A549 (cell line): Measurements from ENCODE around the gene BCAS3. TPM values are rescaled to one million over a fixed set of nuclear protein-coding genes. Genes with fewer than 3 reads are reported as not detected.

Source experiments
- ATAC-seq, 2 experiments: fragments of 200-7000 bp in 1 of 2; fragments of >200 bp in 1 of 2; cut with Nextera tagmentation in 1 of 2; cut with Tn5 transposase in 1 of 2; 3 replicates each; pipeline versions ENCODE4 v1.8.0 to v1.9.1; 2018 to 2020; ENCODE audit warnings: mild to moderate bottlenecking in 1 of 2, moderate library complexity in 1 of 2
- CTCF ChIA-PET: fragments of 300-600 bp; sonication (Branson Sonifier 250); formaldehyde crosslinking; extraction: SDS; loops from one replicate; lab custom pipeline; 2021; ENCODE audit warnings: antibody characterized with exemption, inconsistent platforms; lab: Yijun Ruan, JAX
- POLR2A ChIA-PET: fragments of 350-600 bp; formaldehyde crosslinking; extraction: SDS; loops from one replicate; lab custom pipeline; 2021; ENCODE audit warnings: antibody characterized with exemption, inconsistent platforms; lab: Yijun Ruan, JAX
- DNase-seq, 2 experiments: peaks; one replicate each; pipeline versions ENCODE4 v3.0.0 to v3.0.0-alpha.2; 2011 to 2016; ENCODE audit warnings: low read depth in 1 of 2, low spot score in 1 of 2
- FAIRE-seq: peaks from 2 replicates; lab custom pipeline; 2011; peaks lifted over from hg19 to GRCh38; lab: Jason Lieb, UNC
- H3K27ac ChIP-seq, 2 experiments: fragments of >200 bp; sonication (Bioruptor Twin); formaldehyde crosslinking; 3 replicates each; pipeline ENCODE4 v1.5.1; 2016 to 2017
- H3K4me1 ChIP-seq: fragments of >200 bp; sonication (Bioruptor Twin); formaldehyde crosslinking; 3 replicates; pipeline ENCODE4 v1.6.1; 2016
- H3K4me2 ChIP-seq: fragments of >200 bp; sonication (Bioruptor Twin); formaldehyde crosslinking; 3 replicates; pipeline ENCODE4 v1.6.1; 2016
- H3K4me3 ChIP-seq: fragments of >200 bp; sonication (Bioruptor Twin); formaldehyde crosslinking; 3 replicates; pipeline ENCODE4 v1.5.1; 2016
- H3K9me3 ChIP-seq: fragments of >200 bp; sonication (Bioruptor Twin); formaldehyde crosslinking; 3 replicates; pipeline ENCODE4 v1.6.1; 2016
- ATOH8 ChIP-seq: fragments of 250-450 bp; sonication (Bioruptor Pico); IDR thresholded peaks from 2 replicates; pipeline ENCODE4 v1.5.0; 2020; ENCODE audit warnings: low read depth, mild to moderate bottlenecking, moderate library complexity
- CBX2 ChIP-seq: fragments of 200-600 bp; sonication (generic); IDR thresholded peaks from 2 replicates; pipeline ENCODE4 v1.6.1; 2016; ENCODE audit warnings: low read depth, mild to moderate bottlenecking, borderline replicate concordance
- CBX8 ChIP-seq: fragments of 200-600 bp; sonication (generic); IDR thresholded peaks from 2 replicates; pipeline ENCODE4 v1.6.1; 2016
- CHD2 ChIP-seq: fragments of 150-350 bp; IDR thresholded peaks from 2 replicates; pipeline ENCODE4 v1.6.1; 2014; ENCODE audit warnings: low read length; ENCODE audit not compliant: partially characterized antibody
- CTCF ChIP-seq: fragments of >200 bp; sonication (Bioruptor Twin); formaldehyde crosslinking; IDR thresholded peaks from 3 replicates; pipeline ENCODE4 v1.5.1; 2016
- EHF ChIP-seq: fragments of 250-450 bp; sonication (Bioruptor Pico); IDR thresholded peaks from 2 replicates; pipeline ENCODE4 v1.5.0; 2020; ENCODE audit warnings: mild to moderate bottlenecking
- EHMT2 ChIP-seq: fragments of 200-600 bp; sonication (generic); IDR thresholded peaks from 2 replicates; pipeline ENCODE4 v1.6.1; 2016; ENCODE audit warnings: antibody characterized with exemption, low read depth, mild to moderate bottlenecking, moderate library complexity
- FOXS1 ChIP-seq: fragments of 250-450 bp; sonication (Bioruptor Pico); IDR thresholded peaks from 2 replicates; pipeline ENCODE4 v1.5.0; 2020; ENCODE audit warnings: mild to moderate bottlenecking, moderate library complexity
- HDAC2 ChIP-seq: fragments of 200-600 bp; sonication (generic); IDR thresholded peaks from 2 replicates; pipeline ENCODE4 v1.6.1; 2016
- HES2 ChIP-seq: fragments of >200 bp; sonication (Bioruptor Twin); formaldehyde crosslinking; IDR thresholded peaks from 2 replicates; pipeline ENCODE4 v1.6.1; 2016
- HOXB5 ChIP-seq: fragments of 250-450 bp; sonication (Bioruptor Pico); IDR thresholded peaks from 2 replicates; pipeline ENCODE4 v1.5.0; 2020; ENCODE audit warnings: mild to moderate bottlenecking, moderate library complexity
- JUNB ChIP-seq: fragments of >200 bp; sonication (Bioruptor Twin); formaldehyde crosslinking; IDR thresholded peaks from 2 replicates; pipeline ENCODE4 v1.6.1; 2016
- MAX ChIP-seq: IDR thresholded peaks from 2 replicates; pipeline ENCODE4 v1.6.1; 2012
- MAZ ChIP-seq: fragments of 150-350 bp; IDR thresholded peaks from 2 replicates; pipeline ENCODE4 v1.6.1; 2014; ENCODE audit warnings: antibody characterized with exemption, low read depth, low read length, borderline replicate concordance
- MYC ChIP-seq: IDR thresholded peaks from 2 replicates; pipeline ENCODE4 v1.6.1; 2012; ENCODE audit warnings: mild to moderate bottlenecking, inconsistent platforms, low read length, improper control_type of control experiment, borderline replicate concordance
- NFE2L2 ChIP-seq: fragments of 150-350 bp; conservative IDR thresholded peaks from 2 replicates; pipeline ENCODE4 v1.6.1; 2014; ENCODE audit warnings: low read length
- PBX3 ChIP-seq: IDR thresholded peaks from 2 replicates; pipeline ENCODE4 v1.6.1; 2012
- POLR2A ChIP-seq: IDR thresholded peaks from 2 replicates; pipeline ENCODE4 v1.6.1; 2012; ENCODE audit warnings: mild to moderate bottlenecking, low read length
- POLR2AphosphoS2 ChIP-seq: conservative IDR thresholded peaks from 2 replicates; pipeline ENCODE4 v1.6.1; 2012; ENCODE audit warnings: low read length, improper control_type of control experiment, inconsistent platforms
- RFX5 ChIP-seq: fragments of 450-650 bp; IDR thresholded peaks from 2 replicates; pipeline ENCODE4 v1.7.1; 2014; ENCODE audit warnings: antibody characterized with exemption, mild to moderate bottlenecking, moderate library complexity
- USF2 ChIP-seq: fragments of 450-650 bp; IDR thresholded peaks from 2 replicates; pipeline ENCODE4 v1.6.1; 2014; ENCODE audit warnings: antibody characterized with exemption
- ZC3H11A ChIP-seq: fragments of 450-650 bp; IDR thresholded peaks from 2 replicates; pipeline ENCODE4 v1.6.1; 2014; ENCODE audit warnings: antibody characterized with exemption, mild to moderate bottlenecking
- ZNF302 ChIP-seq: fragments of 250-450 bp; sonication (Bioruptor Pico); IDR thresholded peaks from 2 replicates; pipeline ENCODE4 v1.9.0; 2021; ENCODE audit warnings: inconsistent platforms, mild to moderate bottlenecking, moderate library complexity
- ZSCAN20 ChIP-seq: fragments of 250-450 bp; sonication (Bioruptor Pico); IDR thresholded peaks from 2 replicates; pipeline ENCODE4 v1.8.0; 2022; ENCODE audit warnings: mild to moderate bottlenecking, moderate library complexity
- WGBS: methylation state at CpG from one replicate; pipeline ENCODE4 v1.1.6; 2017; ENCODE audit errors: missing lambda C conversion rate; 5-methylcytosine and 5-hydroxymethylcytosine counted together
- polyA plus RNA-seq, 4 experiments: library from polyadenylated mRNA; depleted of rRNA in 3 of 4; stranded (reverse); fragments of >200 nt; fragmentation: RNase III in 1 of 4; extraction: RNeasy Plus Mini Kit Qiagen cat#74134 plus additional on column Dnase treatment in 1 of 4; gene quantifications; 2 replicates in 3 of 4; 3 replicates in 1 of 4; pipeline ENCODE4 v1.2.3, GENCODE V29; 2011 to 2017

The BCAS3 gene
- polyA plus RNA-seq, 2 of the 4 experiments (the other 2 are of a cell fraction): 14.7 to 43.4 TPM

GRCh38 chr17:61284746-61285145, 607.1 kb downstream of the BCAS3 start:
- no peak for TF ChIP-seq CHD2
- TF ChIP-seq JUNB: no peak
- no peak for TF ChIP-seq NFE2L2
- no peak for TF ChIP-seq MAX
- TF ChIP-seq MAZ: no peak
- TF ChIP-seq POLR2A: no peak
- no peak for TF ChIP-seq HES2
- no peak for TF ChIP-seq EHMT2
- TF ChIP-seq ZC3H11A: no peak
- TF ChIP-seq ATOH8 (CRISPR knock-in tag): no peak
- TF ChIP-seq CBX8: no peak
- no peak for TF ChIP-seq RFX5
- TF ChIP-seq HDAC2: no peak
- no peak for TF ChIP-seq ZSCAN20 (CRISPR knock-in tag)
- TF ChIP-seq EHF (CRISPR knock-in tag): no peak
- DNase-seq (no peak), FAIRE-seq (no peak), ATAC-seq (no peak)
- Histone ChIP-seq H3K27ac (no peak overlapping the region), H3K4me2 (no peak overlapping the region), H3K4me3 (no peak overlapping the region), H3K4me1 (0 out of 3 replicates have a peak, but pooled peaks cover 1% of the 10 kb centered on the region), H3K9me3 (no peaks in the 10 kb centered on the region)
- ChIA-PET POLR2A (no interaction called here), CTCF (interaction anchor here (0.6 to 1.7 kb wide), 4 partner anchors 17 to 283 kb away, joined by 3 to 5 read pairs (median 4); no protein-coding TSS in a partner anchor)
- WGBS: 70% methylated on average over 1 of the region's 1 CpG

- Histone ChIP-seq H3K4me3 (no peak overlapping the region), H3K9me3 (no peaks in the 10 kb centered on the region), H3K27ac (no peak overlapping the region), H3K4me1 (no peaks in the 10 kb centered on the region), H3K4me2 (no peak overlapping the region)
- DNase-seq (no peak), FAIRE-seq (no peak), ATAC-seq (no peak)
- 84% methylated on average over 11 of the region's 11 CpGs for WGBS
- ChIA-PET CTCF (interaction anchor here (0.6 to 1.7 kb wide), 3 partner anchors 22 to 123 kb away, joined by 4 to 6 read pairs (median 5); no protein-coding TSS in a partner anchor), POLR2A (no interaction called here)
- TF ChIP-seq CBX2 (no peak), FOXS1 (no peak), CTCF (no peak), CHD2 (no peak), PBX3 (no peak), ZNF302 (no peak), POLR2AphosphoS2 (no peak), NFE2L2 (no peak), MYC (no peak), HOXB5 (CRISPR knock-in tag) (no peak), USF2 (no peak)
These were observed 608.1 kb downstream of the BCAS3 start for GRCh38 chr17:61285526-61286320.
